Measurements from ENCODE around the gene OTOF. TPM values are rescaled to one million over a fixed set of nuclear protein-coding genes. Genes with fewer than 3 reads are reported as not detected.

The OTOF gene
- total RNA-seq, 1 experiment from 2014 or later, result 0.10 TPM

DNA sequence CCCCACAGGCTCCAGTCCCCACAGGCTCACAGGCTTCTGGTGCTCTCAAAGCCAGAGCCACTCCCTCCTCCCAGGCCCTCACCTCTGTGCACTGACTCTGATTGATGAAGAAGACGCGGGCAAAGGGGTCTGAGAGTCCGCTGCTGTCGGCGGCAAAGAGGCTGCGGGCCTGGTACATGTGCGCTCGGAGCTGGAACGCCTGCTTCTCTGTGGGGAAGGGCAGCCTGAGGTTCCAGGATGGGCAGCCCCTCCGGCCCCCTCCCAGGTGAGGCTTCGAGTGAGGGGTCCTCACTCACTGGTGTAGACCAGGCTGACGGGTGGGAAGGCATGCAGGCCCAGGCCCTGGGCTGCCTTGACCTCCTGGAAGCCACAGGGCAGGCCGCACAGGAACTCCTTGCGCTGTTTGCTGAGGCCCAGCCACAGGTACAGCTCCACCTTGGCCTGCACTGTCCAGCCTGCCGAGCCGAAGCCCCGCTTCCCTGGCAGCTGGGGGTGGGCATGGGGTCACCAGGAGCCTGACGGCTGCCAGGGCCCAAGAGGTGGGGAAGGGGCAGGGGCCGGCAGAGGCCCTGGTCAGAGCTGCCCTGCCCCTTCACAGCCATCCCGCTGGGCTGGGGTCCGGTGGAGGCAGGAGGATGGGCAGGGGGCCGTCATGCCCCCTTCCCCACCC lies 2.0 kb downstream of the OTOF start:
- TF ChIP-seq SRF (IDR thresholded peaks at IDR 0.05; ENCODE audit: low read depth), result no peak
- TF ChIP-seq CEBPB (IDR thresholded peaks at IDR 0.05; ENCODE audit: low read depth), result no peak
- no peak for TF ChIP-seq FOSL1 (IDR thresholded peaks at IDR 0.05; ENCODE audit: low read depth)
- TF ChIP-seq, protein P1, sequence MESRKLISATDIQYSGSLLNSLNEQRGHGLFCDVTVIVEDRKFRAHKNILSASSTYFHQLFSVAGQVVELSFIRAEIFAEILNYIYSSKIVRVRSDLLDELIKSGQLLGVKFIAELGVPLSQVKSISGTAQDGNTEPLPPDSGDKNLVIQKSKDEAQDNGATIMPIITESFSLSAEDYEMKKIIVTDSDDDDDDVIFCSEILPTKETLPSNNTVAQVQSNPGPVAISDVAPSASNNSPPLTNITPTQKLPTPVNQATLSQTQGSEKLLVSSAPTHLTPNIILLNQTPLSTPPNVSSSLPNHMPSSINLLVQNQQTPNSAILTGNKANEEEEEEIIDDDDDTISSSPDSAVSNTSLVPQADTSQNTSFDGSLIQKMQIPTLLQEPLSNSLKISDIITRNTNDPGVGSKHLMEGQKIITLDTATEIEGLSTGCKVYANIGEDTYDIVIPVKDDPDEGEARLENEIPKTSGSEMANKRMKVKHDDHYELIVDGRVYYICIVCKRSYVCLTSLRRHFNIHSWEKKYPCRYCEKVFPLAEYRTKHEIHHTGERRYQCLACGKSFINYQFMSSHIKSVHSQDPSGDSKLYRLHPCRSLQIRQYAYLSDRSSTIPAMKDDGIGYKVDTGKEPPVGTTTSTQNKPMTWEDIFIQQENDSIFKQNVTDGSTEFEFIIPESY (IDR thresholded peaks at IDR 0.05; ENCODE audit: extremely low read depth, insufficient replicate concordance, low read length), result no peak
- TF ChIP-seq CBX3 (IDR thresholded peaks at IDR 0.05; ENCODE audit: low read depth), result no peak
- no peak for TF ChIP-seq ZFX (IDR thresholded peaks at IDR 0.05)
- TF ChIP-seq, protein P2, sequence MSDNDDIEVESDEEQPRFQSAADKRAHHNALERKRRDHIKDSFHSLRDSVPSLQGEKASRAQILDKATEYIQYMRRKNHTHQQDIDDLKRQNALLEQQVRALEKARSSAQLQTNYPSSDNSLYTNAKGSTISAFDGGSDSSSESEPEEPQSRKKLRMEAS (IDR thresholded peaks at IDR 0.05), result no peak
- TF ChIP-seq POLR2A (IDR thresholded peaks at IDR 0.05; ENCODE audit: borderline replicate concordance, extremely low read depth, insufficient read depth, insufficient read length), result no peak
- TF ChIP-seq EZH2 (IDR thresholded peaks at IDR 0.05), result no peak
- TF ChIP-seq EGR1 (IDR thresholded peaks at IDR 0.05; ENCODE audit: low read depth), result no peak
- TF ChIP-seq YY1 (IDR thresholded peaks at IDR 0.05; ENCODE audit: extremely low read depth, insufficient replicate concordance, low read depth, low read length), result no peak
- TF ChIP-seq EZH2phosphoT487 (IDR thresholded peaks at IDR 0.05; ENCODE audit: borderline replicate concordance), result no peak
- no peak for TF ChIP-seq JUND (IDR thresholded peaks at IDR 0.05)
- no peak for TF ChIP-seq SP1 (IDR thresholded peaks at IDR 0.05; ENCODE audit: low read depth)
- TF ChIP-seq, protein P3, sequence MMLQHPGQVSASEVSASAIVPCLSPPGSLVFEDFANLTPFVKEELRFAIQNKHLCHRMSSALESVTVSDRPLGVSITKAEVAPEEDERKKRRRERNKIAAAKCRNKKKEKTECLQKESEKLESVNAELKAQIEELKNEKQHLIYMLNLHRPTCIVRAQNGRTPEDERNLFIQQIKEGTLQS (IDR thresholded peaks at IDR 0.05), result no peak
- no peak for TF ChIP-seq TCF7L2 (IDR thresholded peaks at IDR 0.05; ENCODE audit: borderline replicate concordance, extremely low read depth, insufficient read depth, insufficient read length)
- TF ChIP-seq, protein P4, sequence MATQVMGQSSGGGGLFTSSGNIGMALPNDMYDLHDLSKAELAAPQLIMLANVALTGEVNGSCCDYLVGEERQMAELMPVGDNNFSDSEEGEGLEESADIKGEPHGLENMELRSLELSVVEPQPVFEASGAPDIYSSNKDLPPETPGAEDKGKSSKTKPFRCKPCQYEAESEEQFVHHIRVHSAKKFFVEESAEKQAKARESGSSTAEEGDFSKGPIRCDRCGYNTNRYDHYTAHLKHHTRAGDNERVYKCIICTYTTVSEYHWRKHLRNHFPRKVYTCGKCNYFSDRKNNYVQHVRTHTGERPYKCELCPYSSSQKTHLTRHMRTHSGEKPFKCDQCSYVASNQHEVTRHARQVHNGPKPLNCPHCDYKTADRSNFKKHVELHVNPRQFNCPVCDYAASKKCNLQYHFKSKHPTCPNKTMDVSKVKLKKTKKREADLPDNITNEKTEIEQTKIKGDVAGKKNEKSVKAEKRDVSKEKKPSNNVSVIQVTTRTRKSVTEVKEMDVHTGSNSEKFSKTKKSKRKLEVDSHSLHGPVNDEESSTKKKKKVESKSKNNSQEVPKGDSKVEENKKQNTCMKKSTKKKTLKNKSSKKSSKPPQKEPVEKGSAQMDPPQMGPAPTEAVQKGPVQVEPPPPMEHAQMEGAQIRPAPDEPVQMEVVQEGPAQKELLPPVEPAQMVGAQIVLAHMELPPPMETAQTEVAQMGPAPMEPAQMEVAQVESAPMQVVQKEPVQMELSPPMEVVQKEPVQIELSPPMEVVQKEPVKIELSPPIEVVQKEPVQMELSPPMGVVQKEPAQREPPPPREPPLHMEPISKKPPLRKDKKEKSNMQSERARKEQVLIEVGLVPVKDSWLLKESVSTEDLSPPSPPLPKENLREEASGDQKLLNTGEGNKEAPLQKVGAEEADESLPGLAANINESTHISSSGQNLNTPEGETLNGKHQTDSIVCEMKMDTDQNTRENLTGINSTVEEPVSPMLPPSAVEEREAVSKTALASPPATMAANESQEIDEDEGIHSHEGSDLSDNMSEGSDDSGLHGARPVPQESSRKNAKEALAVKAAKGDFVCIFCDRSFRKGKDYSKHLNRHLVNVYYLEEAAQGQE (IDR thresholded peaks at IDR 0.05; ENCODE audit: low read depth), result no peak
- TF ChIP-seq ELF1 (IDR thresholded peaks at IDR 0.05; ENCODE audit: borderline replicate concordance, low read depth), result no peak
- no peak for TF ChIP-seq SIN3A (IDR thresholded peaks at IDR 0.05; ENCODE audit: low read depth)
- Histone ChIP-seq H3K27me3 (ENCODE audit: insufficient read depth, low read length) (no peaks in the 10 kb centered on the region), H3K4me1 (ENCODE audit: control insufficient read depth in 1 of 2, insufficient read depth in 2 of 2, low read length in 2 of 2) (no peaks in the 10 kb centered on the region), H3K79me2 (ENCODE audit: insufficient read depth, low read length) (no peaks in the 10 kb centered on the region), H2AFZ (ENCODE audit: low read depth, low read length, poor library complexity, severe bottlenecking) (no peak overlapping the region), H3K9me3 (ENCODE audit: control insufficient read depth in 1 of 2, insufficient read depth in 1 of 2, low read depth in 1 of 2, low read length in 2 of 2) (no peaks in the 10 kb centered on the region), H4K20me1 (ENCODE audit: insufficient read depth) (no peaks in the 10 kb centered on the region), H3K9me2 (ENCODE audit: insufficient read depth) (no peaks in the 10 kb centered on the region), H3K36me3 (ENCODE audit: control insufficient read depth in 1 of 2, insufficient read depth in 2 of 2, low read length in 2 of 2) (no peaks in the 10 kb centered on the region), H3K27ac (ENCODE audit: low read depth, low read length) (no peak overlapping the region; the same call in 1 of the 2 replicates), H3K4me2 (ENCODE audit: low read length) (no peak overlapping the region), H3K9ac (ENCODE audit: low read length) (no peak overlapping the region), H3K4me3 (replicated peaks in 1 of 2; ENCODE audit: low read depth in 1 of 2, low read length in 2 of 2) (no peak overlapping the region)
- BruUV-seq (replicated peaks), result no TSS peak
- POLR2A ChIA-PET, result no interaction called here
- CTCF ChIA-PET, result no interaction called here
- intact Hi-C loops (cut with micrococcal nuclease), result no loop called here
- RAD21 ChIA-PET (ENCODE audit: low non-redundant PET in 1 of 2, low total read pairs in 2 of 2, uncharacterized antibody in 2 of 2, unreplicated experiment in 2 of 2), result no interaction called here
- no peak for DNase-seq (ENCODE audit: low read depth, low spot score)
- ATAC-seq, result no peak

Data from HCT116 (cell line).